ENCODE data around the gene TAX1BP1. TPM values are rescaled to one million over a fixed set of nuclear protein-coding genes. Genes with fewer than 3 reads are reported as not detected.
A peak's percentile ranks its signal among the peaks of the same experiment; 100 is the strongest.

TAX1BP1 gene
- 100 to 1,000 TPM in 1 of 2 donors, 10 to 100 TPM in 1; 86.8 to 113 TPM for polyA plus RNA-seq

- Histone ChIP-seq H3K27me3 (ENCODE audit: control insufficient read depth in 1 of 2, insufficient read depth in 2 of 2, low read length in 2 of 2) (no peaks in the 10 kb centered on the region), H3K27ac (ENCODE audit: low read depth in 2 of 2, low read length in 1 of 2) (peak within 1 kb of the TSS; percentile 99 to 100), H3K36me3 (ENCODE audit: control insufficient read depth in 2 of 2, insufficient read depth in 2 of 2, low read length in 1 of 2) (no peaks in the 10 kb centered on the region), H3K9me3 (ENCODE audit: control insufficient read depth in 2 of 2, insufficient read depth in 1 of 2, low read depth in 1 of 2, low read length in 1 of 2) (no peaks in the 10 kb centered on the region), H3K4me1 (ENCODE audit: control insufficient read depth in 2 of 2, insufficient read depth in 2 of 2, low read length in 1 of 2) (no peaks in the 10 kb centered on the region), H3K4me3 (ENCODE audit: low read depth in 1 of 2, low read length in 2 of 2) (peak within 1 kb of the TSS; percentile 82 to 96)
- 0% methylated on average over 41 of the region's 41 CpGs for WGBS, 2 donors
Measured at GRCh38 chr7:27739909-27740448, at the start of gene TAX1BP1. TAX1BP1 (plus strand) TSS chr7:27740162; CDS start chr7:27748525, 8,363 bp downstream.

- no peak overlapping the region for H3K27ac ChIP-seq (ENCODE audit: low read depth in 2 of 2, low read length in 1 of 2)
- no peaks in the 10 kb centered on the region for H3K9me3 ChIP-seq (ENCODE audit: control insufficient read depth in 2 of 2, insufficient read depth in 1 of 2, low read depth in 1 of 2, low read length in 1 of 2)
- H3K4me3 ChIP-seq (ENCODE audit: low read depth in 1 of 2, low read length in 2 of 2): no peak overlapping the region
- no peaks in the 10 kb centered on the region for H3K36me3 ChIP-seq (ENCODE audit: control insufficient read depth in 2 of 2, insufficient read depth in 2 of 2, low read length in 1 of 2)
- H3K27me3 ChIP-seq (ENCODE audit: control insufficient read depth in 1 of 2, insufficient read depth in 2 of 2, low read length in 2 of 2): no peaks in the 10 kb centered on the region
- no peaks in the 10 kb centered on the region for H3K4me1 ChIP-seq (ENCODE audit: control insufficient read depth in 2 of 2, insufficient read depth in 2 of 2, low read length in 1 of 2)
Measured at GRCh38 chr7:27690649-27691048, 49.3 kb upstream of the TAX1BP1 start.

- no peaks in the 10 kb centered on the region for H3K9me3 ChIP-seq (ENCODE audit: control insufficient read depth in 2 of 2, insufficient read depth in 1 of 2, low read depth in 1 of 2, low read length in 1 of 2)
- no peak overlapping the region for H3K4me3 ChIP-seq (ENCODE audit: low read depth in 1 of 2, low read length in 2 of 2)
- H3K4me1 ChIP-seq (ENCODE audit: control insufficient read depth in 2 of 2, insufficient read depth in 2 of 2, low read length in 1 of 2): no peaks in the 10 kb centered on the region
- WGBS, 2 donors: 76 to 79% methylated on average over 3 of the region's 3 CpGs
- H3K36me3 ChIP-seq (ENCODE audit: control insufficient read depth in 2 of 2, insufficient read depth in 2 of 2, low read length in 1 of 2): no peaks in the 10 kb centered on the region
- H3K27ac ChIP-seq (ENCODE audit: low read depth in 2 of 2, low read length in 1 of 2): no peak overlapping the region
- no peaks in the 10 kb centered on the region for H3K27me3 ChIP-seq (ENCODE audit: control insufficient read depth in 1 of 2, insufficient read depth in 2 of 2, low read length in 2 of 2)
Measured at GRCh38 chr7:27693794-27694193, 46.2 kb upstream of the TAX1BP1 start.

GRCh38 chr7:27695096-27695495, 44.9 kb upstream of the TAX1BP1 start:
- no peaks in the 10 kb centered on the region for H3K27me3 ChIP-seq (ENCODE audit: control insufficient read depth in 1 of 2, insufficient read depth in 2 of 2, low read length in 2 of 2)
- H3K9me3 ChIP-seq (ENCODE audit: control insufficient read depth in 2 of 2, insufficient read depth in 1 of 2, low read depth in 1 of 2, low read length in 1 of 2): no peaks in the 10 kb centered on the region
- no peak overlapping the region for H3K27ac ChIP-seq (ENCODE audit: low read depth in 2 of 2, low read length in 1 of 2)
- no peaks in the 10 kb centered on the region for H3K36me3 ChIP-seq (ENCODE audit: control insufficient read depth in 2 of 2, insufficient read depth in 2 of 2, low read length in 1 of 2)
- no peaks in the 10 kb centered on the region for H3K4me1 ChIP-seq (ENCODE audit: control insufficient read depth in 2 of 2, insufficient read depth in 2 of 2, low read length in 1 of 2)
- no peak overlapping the region for H3K4me3 ChIP-seq (ENCODE audit: low read depth in 1 of 2, low read length in 2 of 2)
- 82 to 89% methylated on average over 4 of the region's 4 CpGs for WGBS, 2 donors

GRCh38 chr7:27697861-27698430, 42.0 kb upstream of the TAX1BP1 start:
- Histone ChIP-seq H3K4me3 (ENCODE audit: low read depth in 1 of 2, low read length in 2 of 2) (no peak overlapping the region), H3K27me3 (ENCODE audit: control insufficient read depth in 1 of 2, insufficient read depth in 2 of 2, low read length in 2 of 2) (no peaks in the 10 kb centered on the region), H3K27ac (ENCODE audit: low read depth in 2 of 2, low read length in 1 of 2) (no peak overlapping the region), H3K4me1 (ENCODE audit: control insufficient read depth in 2 of 2, insufficient read depth in 2 of 2, low read length in 1 of 2) (no peaks in the 10 kb centered on the region), H3K36me3 (ENCODE audit: control insufficient read depth in 2 of 2, insufficient read depth in 2 of 2, low read length in 1 of 2) (no peaks in the 10 kb centered on the region), H3K9me3 (ENCODE audit: control insufficient read depth in 2 of 2, insufficient read depth in 1 of 2, low read depth in 1 of 2, low read length in 1 of 2) (no peaks in the 10 kb centered on the region)
- 57 to 68% methylated on average over 3 of the region's 3 CpGs for WGBS, 2 donors

- Histone ChIP-seq H3K4me3 (ENCODE audit: low read depth in 1 of 2, low read length in 2 of 2) (no peak overlapping the region), H3K36me3 (ENCODE audit: control insufficient read depth in 2 of 2, insufficient read depth in 2 of 2, low read length in 1 of 2) (no peaks in the 10 kb centered on the region), H3K9me3 (ENCODE audit: control insufficient read depth in 2 of 2, insufficient read depth in 1 of 2, low read depth in 1 of 2, low read length in 1 of 2) (no peaks in the 10 kb centered on the region), H3K27me3 (ENCODE audit: control insufficient read depth in 1 of 2, insufficient read depth in 2 of 2, low read length in 2 of 2) (no peaks in the 10 kb centered on the region), H3K27ac (ENCODE audit: low read depth in 2 of 2, low read length in 1 of 2) (no peak overlapping the region), H3K4me1 (ENCODE audit: control insufficient read depth in 2 of 2, insufficient read depth in 2 of 2, low read length in 1 of 2) (no peaks in the 10 kb centered on the region)
- WGBS, 2 donors: 93 to 94% methylated on average over 2 of the region's 2 CpGs
Measured at GRCh38 chr7:27699751-27700150, 40.2 kb upstream of the TAX1BP1 start.

- Histone ChIP-seq H3K27ac (ENCODE audit: low read depth in 2 of 2, low read length in 1 of 2) (no peak overlapping the region), H3K27me3 (ENCODE audit: control insufficient read depth in 1 of 2, insufficient read depth in 2 of 2, low read length in 2 of 2) (no peaks in the 10 kb centered on the region), H3K9me3 (ENCODE audit: control insufficient read depth in 2 of 2, insufficient read depth in 1 of 2, low read depth in 1 of 2, low read length in 1 of 2) (no peaks in the 10 kb centered on the region), H3K4me3 (ENCODE audit: low read depth in 1 of 2, low read length in 2 of 2) (no peak overlapping the region), H3K36me3 (ENCODE audit: control insufficient read depth in 2 of 2, insufficient read depth in 2 of 2, low read length in 1 of 2) (no peaks in the 10 kb centered on the region), H3K4me1 (ENCODE audit: control insufficient read depth in 2 of 2, insufficient read depth in 2 of 2, low read length in 1 of 2) (no peaks in the 10 kb centered on the region)
- 74 to 84% methylated on average over 6 of the region's 6 CpGs for WGBS, 2 donors
Measured at GRCh38 chr7:27700501-27700900, 39.5 kb upstream of the TAX1BP1 start.

- no peaks in the 10 kb centered on the region for H3K4me1 ChIP-seq (ENCODE audit: control insufficient read depth in 2 of 2, insufficient read depth in 2 of 2, low read length in 1 of 2)
- H3K27me3 ChIP-seq (ENCODE audit: control insufficient read depth in 1 of 2, insufficient read depth in 2 of 2, low read length in 2 of 2): no peaks in the 10 kb centered on the region
- no peak overlapping the region for H3K4me3 ChIP-seq (ENCODE audit: low read depth in 1 of 2, low read length in 2 of 2)
- no peak overlapping the region for H3K27ac ChIP-seq (ENCODE audit: low read depth in 2 of 2, low read length in 1 of 2)
- H3K9me3 ChIP-seq (ENCODE audit: control insufficient read depth in 2 of 2, insufficient read depth in 1 of 2, low read depth in 1 of 2, low read length in 1 of 2): no peaks in the 10 kb centered on the region
- no peaks in the 10 kb centered on the region for H3K36me3 ChIP-seq (ENCODE audit: control insufficient read depth in 2 of 2, insufficient read depth in 2 of 2, low read length in 1 of 2)
- 97% methylated on average over 1 of the region's 1 CpG for WGBS, 2 donors
Measured at GRCh38 chr7:27703181-27703580, 36.8 kb upstream of the TAX1BP1 start.

- Histone ChIP-seq H3K36me3 (ENCODE audit: control insufficient read depth in 2 of 2, insufficient read depth in 2 of 2, low read length in 1 of 2) (no peaks in the 10 kb centered on the region), H3K9me3 (ENCODE audit: control insufficient read depth in 2 of 2, insufficient read depth in 1 of 2, low read depth in 1 of 2, low read length in 1 of 2) (no peaks in the 10 kb centered on the region), H3K27ac (ENCODE audit: low read depth in 2 of 2, low read length in 1 of 2) (no peak overlapping the region), H3K4me3 (ENCODE audit: low read depth in 1 of 2, low read length in 2 of 2) (no peak overlapping the region), H3K27me3 (ENCODE audit: control insufficient read depth in 1 of 2, insufficient read depth in 2 of 2, low read length in 2 of 2) (no peaks in the 10 kb centered on the region), H3K4me1 (ENCODE audit: control insufficient read depth in 2 of 2, insufficient read depth in 2 of 2, low read length in 1 of 2) (no peaks in the 10 kb centered on the region)
- WGBS, 2 donors: 80 to 81% methylated on average over 3 of the region's 3 CpGs
Measured at GRCh38 chr7:27704422-27705199, 35.4 kb upstream of the TAX1BP1 start.

- Histone ChIP-seq H3K9me3 (ENCODE audit: control insufficient read depth in 2 of 2, insufficient read depth in 1 of 2, low read depth in 1 of 2, low read length in 1 of 2) (no peaks in the 10 kb centered on the region), H3K4me3 (ENCODE audit: low read depth in 1 of 2, low read length in 2 of 2) (no peak overlapping the region), H3K36me3 (ENCODE audit: control insufficient read depth in 2 of 2, insufficient read depth in 2 of 2, low read length in 1 of 2) (no peaks in the 10 kb centered on the region), H3K27me3 (ENCODE audit: control insufficient read depth in 1 of 2, insufficient read depth in 2 of 2, low read length in 2 of 2) (no peaks in the 10 kb centered on the region), H3K4me1 (ENCODE audit: control insufficient read depth in 2 of 2, insufficient read depth in 2 of 2, low read length in 1 of 2) (no peaks in the 10 kb centered on the region), H3K27ac (ENCODE audit: low read depth in 2 of 2, low read length in 1 of 2) (no peak overlapping the region)
- 90 to 93% methylated on average over 2 of the region's 2 CpGs for WGBS, 2 donors
Measured at GRCh38 chr7:27705200-27705594, 34.8 kb upstream of the TAX1BP1 start.
